ENCODE results near the gene SLC28A1. TPM values are rescaled to one million over a fixed set of nuclear protein-coding genes. Genes with fewer than 3 reads are reported as not detected.
"Not testable (repeated sequence)": the region's sequence is repeated elsewhere in the genome, so short reads cannot be mapped to it uniquely, and the experiment has no call there.

The SLC28A1 gene
- total RNA-seq, 1 donor from 2014 or later = not detected

- ATAC-seq (no peak), DNase-seq (no peak)
- no peak for TF ChIP-seq CTCF (IDR thresholded peaks at IDR 0.05)
- Histone ChIP-seq H3K9me3 (no peaks in the 10 kb centered on the region), H3K4me1 (peaks cover 33% of the 10 kb centered on the region), H3K36me3 (no peaks in the 10 kb centered on the region), H3K27me3 (no peaks in the 10 kb centered on the region), H3K27ac (no peak overlapping the region), H3K4me3 (peak overlapping the region; percentile 95)
- intact Hi-C loops (cut with DNase I) = no loop called here
These were observed 99.2 kb downstream of the SLC28A1 start for GRCh38 chr15:84983711-84984110.

- no peaks in the 10 kb centered on the region for H3K9me3 ChIP-seq
- intact Hi-C loops (cut with DNase I) = no loop called here
- H3K4me1 ChIP-seq = peaks cover 31% of the 10 kb centered on the region
- DNase-seq (no peak), ATAC-seq (no peak)
- H3K27me3 ChIP-seq = no peaks in the 10 kb centered on the region
- no peaks in the 10 kb centered on the region for H3K36me3 ChIP-seq
- no peak overlapping the region for H3K27ac ChIP-seq
- TF ChIP-seq CTCF (IDR thresholded peaks at IDR 0.05) = no peak
- no peak overlapping the region for H3K4me3 ChIP-seq
These were observed 100.7 kb downstream of the SLC28A1 start for GRCh38 chr15:84985158-84985557.

GRCh38 chr15:84987351-84987750, 102.9 kb downstream of the SLC28A1 start:
- H3K27ac ChIP-seq; H3K4me3 ChIP-seq; H3K9me3 ChIP-seq; intact Hi-C loops (cut with DNase I); ATAC-seq; H3K27me3 ChIP-seq; H3K36me3 ChIP-seq; DNase-seq: not testable (repeated sequence)
- peaks cover 37% of the 10 kb centered on the region for H3K4me1 ChIP-seq

DNA sequence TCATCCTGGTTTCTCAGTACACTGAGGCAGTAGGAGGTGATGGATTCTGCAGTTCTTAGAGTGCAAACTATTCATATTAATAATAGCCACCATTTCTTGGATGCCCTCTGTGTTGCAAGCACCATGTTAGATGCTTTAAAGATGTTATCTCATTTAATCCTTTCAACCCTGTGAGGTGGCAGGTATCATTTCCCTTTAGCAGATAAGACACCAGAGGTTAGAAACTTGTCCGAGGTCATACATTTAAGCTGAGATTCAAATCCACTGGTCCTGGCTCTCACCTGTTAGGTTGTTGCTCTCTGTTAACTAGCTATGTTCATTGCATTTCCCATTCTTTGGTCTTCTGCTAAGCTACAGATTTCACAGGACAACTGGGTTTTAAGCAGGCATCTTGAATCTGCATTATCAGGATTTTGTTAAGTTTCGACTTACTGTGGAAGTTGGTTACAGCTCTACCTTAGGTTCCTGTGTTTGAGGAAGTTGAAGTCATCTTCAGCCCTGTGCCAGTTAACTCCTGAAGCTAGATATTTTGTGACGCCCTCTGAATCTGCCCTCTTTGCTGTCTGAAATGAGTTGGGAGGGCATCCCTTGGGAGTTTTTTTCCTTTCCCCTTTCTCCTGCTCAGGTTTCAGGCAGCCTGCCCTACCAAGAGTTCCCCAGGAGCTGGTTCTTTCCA, 103.6 kb downstream of the SLC28A1 start:
- Histone ChIP-seq H3K27me3 (no peaks in the 10 kb centered on the region), H3K4me1 (peaks cover 36% of the 10 kb centered on the region), H3K36me3 (no peaks in the 10 kb centered on the region), H3K4me3 (no peak overlapping the region), H3K9me3 (no peaks in the 10 kb centered on the region), H3K27ac (no peak overlapping the region)
- ATAC-seq (no peak), DNase-seq (no peak)
- TF ChIP-seq CTCF (IDR thresholded peaks at IDR 0.05) = no peak
- intact Hi-C loops (cut with DNase I) = no loop called here

- Histone ChIP-seq H3K4me1 (peaks cover 26% of the 10 kb centered on the region), H3K36me3 (no peaks in the 10 kb centered on the region), H3K4me3 (no peak overlapping the region), H3K27me3 (no peaks in the 10 kb centered on the region), H3K27ac (no peak overlapping the region), H3K9me3 (no peaks in the 10 kb centered on the region)
- no peak for ATAC-seq
- no peak for DNase-seq
- intact Hi-C loops (cut with DNase I) = no loop called here
- TF ChIP-seq CTCF (IDR thresholded peaks at IDR 0.05) = no peak
These were observed 104.6 kb downstream of the SLC28A1 start for GRCh38 chr15:84988909-84989644.

DNA sequence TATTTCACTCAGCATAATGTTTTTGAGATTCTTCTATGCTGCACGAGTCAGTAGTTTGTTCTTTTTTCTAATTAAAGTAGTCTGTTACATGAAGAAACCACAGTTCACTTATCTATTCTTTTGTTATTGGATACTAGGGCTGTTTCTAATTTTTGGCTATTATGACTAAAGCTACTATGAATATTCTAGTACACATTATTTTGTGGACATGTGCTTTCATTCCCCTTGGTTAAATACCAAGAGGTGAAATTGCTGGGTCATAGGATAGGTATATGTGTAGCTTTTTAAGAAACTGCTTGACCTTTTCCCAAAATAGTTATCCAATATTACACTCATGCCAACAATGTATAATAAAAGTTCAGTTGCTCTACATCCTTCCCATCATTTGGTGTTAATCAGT, 106.0 kb downstream of the SLC28A1 start:
- no peaks in the 10 kb centered on the region for H3K9me3 ChIP-seq
- no peaks in the 10 kb centered on the region for H3K36me3 ChIP-seq
- H3K4me1 ChIP-seq = peaks cover 18% of the 10 kb centered on the region
- H3K27me3 ChIP-seq = no peaks in the 10 kb centered on the region
- DNase-seq = no peak
- H3K27ac ChIP-seq = no peak overlapping the region
- TF ChIP-seq CTCF (IDR thresholded peaks at IDR 0.05) = no peak
- intact Hi-C loops (cut with DNase I) = no loop called here
- no peak overlapping the region for H3K4me3 ChIP-seq
- no peak for ATAC-seq

Measured in upper lobe of right lung (tissue), 1 donor.